GM19452 (cell line): ENCODE measurements around the gene SELPLG.
"Not testable (repeated sequence)": the region's sequence is repeated elsewhere in the genome, so short reads cannot be mapped to it uniquely, and the experiment has no call there.

Source experiments
- ATAC-seq: cut with Tn5 transposase; IDR thresholded peaks from one replicate; pipeline ENCODE4 v1.9.1; 2021; ENCODE audit not compliant: unreplicated experiment

SELPLG gene

GRCh38 chr12:108592033-108592909 is 41.4 kb downstream of the SELPLG start:
- ATAC-seq = no peak

DNA sequence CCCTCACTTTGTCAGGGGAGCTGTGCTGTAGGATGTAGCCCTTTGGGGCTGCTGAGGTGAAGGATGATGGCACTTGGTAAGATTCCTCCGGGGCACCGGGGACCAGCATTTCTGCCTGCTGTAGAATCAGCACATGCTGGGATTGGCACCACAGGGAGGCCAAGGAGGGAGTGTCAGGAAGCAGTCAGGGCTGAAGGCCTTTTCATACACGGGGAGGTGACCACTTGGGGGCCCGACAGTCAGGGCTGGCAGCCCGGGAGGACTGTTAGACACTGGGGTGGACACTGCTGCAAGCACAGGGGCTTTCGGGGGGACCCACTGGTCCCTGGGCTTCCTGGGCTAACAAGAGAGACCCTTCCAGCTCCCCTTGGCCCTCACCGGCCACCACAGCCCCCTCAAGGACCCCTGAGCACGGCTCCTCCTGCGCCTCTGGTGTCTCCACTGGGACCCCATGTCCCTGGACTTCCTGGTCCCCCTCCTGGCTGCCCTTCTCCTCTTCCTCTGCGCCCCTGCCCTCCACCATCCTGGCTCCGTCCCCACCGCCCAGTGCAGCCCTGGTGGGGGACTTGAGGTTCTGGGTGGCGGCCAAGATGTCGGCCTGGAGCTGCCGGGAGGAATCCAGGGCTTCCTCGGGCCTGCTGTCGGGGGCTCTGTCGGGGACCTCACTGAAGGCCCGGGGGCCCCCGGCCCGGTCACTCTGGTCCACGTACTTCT is 42.3 kb downstream of the SELPLG start:
- ATAC-seq = no peak

- not testable (repeated sequence) for ATAC-seq
Measured at GRCh38 chr12:108590463-108590862, 43.2 kb downstream of the SELPLG start.

GRCh38 chr12:108589840-108590229 is 43.9 kb downstream of the SELPLG start:
- no peak for ATAC-seq

GRCh38 chr12:108589028-108589839 is 44.5 kb downstream of the SELPLG start:
- no peak for ATAC-seq

DNA sequence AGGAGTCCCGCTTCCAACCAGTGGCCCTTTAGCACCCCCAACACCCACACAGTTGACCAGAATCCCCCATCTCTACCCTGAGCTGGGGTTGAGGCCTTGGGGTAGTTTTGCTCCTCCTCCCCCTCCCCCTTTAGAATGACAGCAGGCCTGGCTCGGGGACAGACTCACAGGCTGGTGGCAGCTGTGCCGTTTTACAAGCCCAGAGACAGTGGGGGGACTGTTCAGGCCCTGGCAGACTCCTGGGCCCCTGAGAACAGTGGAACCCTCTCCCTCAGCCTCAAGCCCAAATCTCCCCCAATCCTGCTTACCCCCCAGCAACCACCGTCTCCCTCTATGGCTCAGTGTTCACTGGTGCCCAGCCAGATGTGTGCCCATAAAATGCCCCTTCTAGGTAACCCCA is 45.9 kb downstream of the SELPLG start:
- ATAC-seq = no peak

- ATAC-seq = no peak
Measured at GRCh38 chr12:108586306-108586705, 47.4 kb downstream of the SELPLG start.

DNA sequence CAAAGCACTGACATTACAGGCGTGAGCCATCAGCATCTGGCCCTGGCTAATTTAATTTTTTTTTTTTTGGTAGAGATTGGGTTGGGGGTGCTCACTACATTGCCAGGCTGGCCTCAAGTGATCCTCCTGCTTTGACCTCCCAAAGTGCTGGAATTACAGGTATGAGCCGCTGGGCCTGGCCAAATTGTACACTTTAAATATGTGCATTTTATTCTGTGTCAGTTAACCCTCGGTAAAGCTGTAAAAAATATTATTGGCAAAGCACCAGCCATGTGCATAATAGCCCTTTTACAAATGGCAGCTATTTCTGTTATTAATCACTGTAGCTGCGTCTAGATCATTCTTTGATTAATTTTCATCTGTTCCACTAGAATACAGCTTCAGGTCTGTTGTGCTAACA is 47.8 kb downstream of the SELPLG start:
- no peak for ATAC-seq

- ATAC-seq = no peak
Measured at GRCh38 chr12:108584456-108585065, 49.1 kb downstream of the SELPLG start.

DNA sequence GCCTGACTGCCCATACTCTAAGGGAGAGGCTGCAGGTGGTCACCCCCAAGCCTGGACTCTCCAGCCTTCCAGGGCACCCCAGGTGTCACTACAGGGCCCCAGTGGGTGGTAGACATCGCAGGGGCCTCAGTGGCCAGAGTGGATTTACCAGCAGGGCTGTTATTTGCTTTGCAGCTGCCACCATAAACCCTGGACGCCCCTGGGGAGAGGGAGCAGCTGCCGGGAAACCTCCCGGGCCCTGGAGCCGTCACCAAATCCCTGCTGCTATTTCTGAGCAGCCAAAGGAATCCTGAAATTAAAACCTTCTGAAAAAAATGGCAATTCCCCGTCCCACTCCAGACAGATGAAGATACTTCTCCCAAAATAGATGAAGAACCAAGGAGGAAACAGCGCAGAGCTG is 49.7 kb downstream of the SELPLG start:
- ATAC-seq = no peak

GRCh38 chr12:108582978-108583770 is 50.5 kb downstream of the SELPLG start:
- ATAC-seq = no peak

DNA sequence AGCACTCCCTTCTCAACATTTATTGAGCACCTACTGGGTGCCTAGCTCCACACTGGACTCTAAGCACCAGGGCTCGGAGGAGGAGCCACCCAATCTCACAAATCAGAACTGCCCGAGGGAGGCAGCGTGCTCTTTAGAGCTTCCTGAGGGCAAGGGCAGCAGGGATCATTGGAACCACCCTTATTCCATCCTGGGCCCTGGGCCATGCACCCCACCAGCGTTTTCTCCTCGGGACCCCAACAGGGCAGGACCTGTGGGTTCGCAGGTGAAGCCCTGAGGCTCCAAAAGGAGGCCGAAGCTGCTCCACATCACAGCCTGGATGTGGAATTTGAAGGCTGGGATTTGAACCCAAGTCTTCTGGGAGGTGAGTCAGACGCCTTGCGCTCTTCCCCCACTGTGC is 51.2 kb downstream of the SELPLG start:
- no peak for ATAC-seq

GRCh38 chr12:108581311-108582227 is 52.1 kb downstream of the SELPLG start:
- no peak for ATAC-seq

DNA sequence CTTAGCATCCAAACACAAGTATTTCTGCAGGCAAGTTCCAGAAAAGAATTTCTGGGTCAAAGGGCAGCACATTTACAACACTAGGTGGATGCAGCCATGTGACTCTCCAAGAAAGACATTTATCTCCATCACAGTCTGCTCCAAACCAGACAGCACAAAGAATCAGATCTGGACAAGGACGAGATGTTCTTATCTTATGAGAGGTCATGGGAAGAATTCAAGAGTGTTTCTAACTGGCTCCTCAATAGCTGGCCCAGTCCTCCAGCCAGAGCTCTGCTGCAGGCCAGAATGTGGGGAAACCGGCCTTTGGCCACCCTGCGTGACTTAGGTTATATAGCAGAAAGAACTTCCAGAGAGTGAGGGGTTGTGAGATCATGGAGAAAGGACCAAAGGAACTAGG is 53.2 kb downstream of the SELPLG start:
- ATAC-seq = no peak

DNA sequence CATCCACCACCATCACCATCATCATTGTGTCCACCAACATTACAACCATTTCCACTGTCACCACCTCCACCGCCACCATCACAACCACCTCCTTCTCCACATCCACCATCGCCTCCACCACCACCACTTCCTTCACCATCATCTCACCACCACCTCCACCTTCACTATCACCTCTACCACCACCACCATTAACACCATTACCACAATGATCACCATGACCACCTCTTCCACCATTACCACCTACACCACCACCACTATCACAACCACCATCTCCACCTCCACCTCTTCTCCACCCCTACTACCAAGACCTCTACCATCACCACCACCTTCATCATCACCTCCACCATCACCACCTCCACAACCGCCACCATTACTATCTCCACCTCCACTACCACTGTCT is 54.9 kb downstream of the SELPLG start:
- no peak for ATAC-seq

- ATAC-seq = no peak
Measured at GRCh38 chr12:108578264-108578663, 55.4 kb downstream of the SELPLG start.

- ATAC-seq = no peak
Measured at GRCh38 chr12:108577458-108577857, 56.2 kb downstream of the SELPLG start.

DNA sequence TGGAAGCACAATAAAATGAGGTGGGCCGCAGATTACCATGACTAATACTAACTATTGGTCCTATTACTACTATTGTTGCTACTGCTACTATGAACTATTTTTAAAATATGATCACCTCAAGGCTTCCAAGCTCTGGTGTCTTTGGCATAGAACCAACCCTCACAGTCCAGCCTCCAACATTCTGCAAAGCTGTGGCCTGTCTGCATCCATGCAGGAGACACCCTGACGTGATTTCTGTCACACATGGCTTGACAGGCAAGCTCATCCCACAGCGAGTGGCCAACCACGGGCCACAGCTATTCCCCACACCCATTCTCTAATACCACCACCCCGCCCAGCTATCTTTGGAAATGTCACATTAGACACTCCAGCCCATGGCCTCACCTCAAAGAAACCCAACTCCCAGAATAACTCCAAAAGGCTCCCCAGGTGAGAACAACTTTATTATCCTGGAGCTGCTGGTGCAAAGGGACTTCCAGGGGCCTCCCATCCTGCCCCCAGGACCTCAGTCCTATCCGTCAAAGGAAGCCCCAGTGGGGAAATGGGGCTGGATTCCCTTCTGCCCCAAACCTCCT is 56.9 kb downstream of the SELPLG start:
- ATAC-seq = no peak
